Neuron (in vitro differentiated cells): Measurements from ENCODE around the gene DIPK2A.

ENCODE experiments used
- H2AFZ ChIP-seq: one replicate; pipeline ENCODE4 v1.6.1; 2013; ENCODE audit warnings: low read depth, mild to moderate bottlenecking, inconsistent platforms, low read length, moderate library complexity
- H3K27me3 ChIP-seq: one replicate; pipeline ENCODE4 v1.6.1; 2013; ENCODE audit warnings: low read length; ENCODE audit not compliant: insufficient read depth
- H3K36me3 ChIP-seq: one replicate; pipeline ENCODE4 v1.6.1; 2013; ENCODE audit warnings: low read length; ENCODE audit not compliant: insufficient read depth
- H3K4me1 ChIP-seq: one replicate; pipeline ENCODE4 v1.6.1; 2013; ENCODE audit warnings: low read length; ENCODE audit not compliant: insufficient read depth
- H3K4me3 ChIP-seq: 2 replicates; pipeline ENCODE4 v1.5.1; 2013; ENCODE audit warnings: mild to moderate bottlenecking, low read length, moderate library complexity
- H3K9me3 ChIP-seq: one replicate; pipeline ENCODE4 v1.6.1; 2013; ENCODE audit warnings: low read length

DIPK2A gene

GRCh38 chr3:143979041-143979440 lies 7.4 kb downstream of the DIPK2A start:
- no peak overlapping the region for H3K4me3 ChIP-seq

GRCh38 chr3:143979813-143980212 lies 8.2 kb downstream of the DIPK2A start:
- peaks cover 2% of the 10 kb centered on the region for H3K36me3 ChIP-seq

More at GRCh38 chr3:143979041-143979440, 7.4 kb downstream of the DIPK2A start:
- Histone ChIP-seq H2AFZ (no peak overlapping the region), H3K36me3 (peaks cover 2% of the 10 kb centered on the region), H3K4me1 (peaks cover 19% of the 10 kb centered on the region), H3K9me3 (peaks cover 2% of the 10 kb centered on the region), H3K27me3 (no peaks in the 10 kb centered on the region)

GRCh38 chr3:143988306-143988705 lies 16.7 kb downstream of the DIPK2A start:
- Histone ChIP-seq H3K27me3 (no peaks in the 10 kb centered on the region), H2AFZ (no peak overlapping the region), H3K4me1 (no peaks in the 10 kb centered on the region), H3K9me3 (no peaks in the 10 kb centered on the region), H3K36me3 (peaks cover 28% of the 10 kb centered on the region), H3K4me3 (no peak overlapping the region)

More at GRCh38 chr3:143979813-143980212, 8.2 kb downstream of the DIPK2A start:
- H3K27me3 ChIP-seq, result no peaks in the 10 kb centered on the region
- H3K9me3 ChIP-seq, result peaks cover 2% of the 10 kb centered on the region
- H3K4me3 ChIP-seq, result no peak overlapping the region
- no peak overlapping the region for H2AFZ ChIP-seq
- peaks cover 17% of the 10 kb centered on the region for H3K4me1 ChIP-seq

GRCh38 chr3:143989461-143989860 lies 17.8 kb downstream of the DIPK2A start:
- no peak overlapping the region for H3K4me3 ChIP-seq
- no peaks in the 10 kb centered on the region for H3K9me3 ChIP-seq
- no peaks in the 10 kb centered on the region for H3K4me1 ChIP-seq
- H3K36me3 ChIP-seq, result peaks cover 31% of the 10 kb centered on the region
- H2AFZ ChIP-seq, result no peak overlapping the region
- H3K27me3 ChIP-seq, result no peaks in the 10 kb centered on the region

DNA sequence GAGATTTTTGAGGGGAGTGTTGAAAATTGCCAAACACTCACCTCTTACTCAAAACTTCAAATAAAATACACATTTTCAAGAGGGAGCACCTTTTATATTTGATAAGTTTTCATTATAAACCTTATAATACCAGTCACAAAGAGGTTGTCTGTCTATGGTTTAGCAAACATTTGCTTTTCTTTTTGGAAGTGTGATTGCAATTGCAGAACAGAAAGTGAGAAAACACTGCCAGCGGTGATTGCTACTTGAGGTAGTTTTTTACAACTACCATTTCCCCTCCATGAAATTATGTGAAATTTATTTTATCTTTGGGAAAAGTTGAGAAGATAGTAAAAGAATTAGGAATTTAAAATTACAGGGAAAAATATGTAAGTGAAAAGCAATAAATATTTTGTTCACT lies 20.1 kb downstream of the DIPK2A start:
- Histone ChIP-seq H3K36me3 (peaks cover 31% of the 10 kb centered on the region), H3K4me3 (no peak overlapping the region), H3K4me1 (peaks cover 6% of the 10 kb centered on the region), H3K9me3 (no peaks in the 10 kb centered on the region), H2AFZ (no peak overlapping the region), H3K27me3 (no peaks in the 10 kb centered on the region)

DNA sequence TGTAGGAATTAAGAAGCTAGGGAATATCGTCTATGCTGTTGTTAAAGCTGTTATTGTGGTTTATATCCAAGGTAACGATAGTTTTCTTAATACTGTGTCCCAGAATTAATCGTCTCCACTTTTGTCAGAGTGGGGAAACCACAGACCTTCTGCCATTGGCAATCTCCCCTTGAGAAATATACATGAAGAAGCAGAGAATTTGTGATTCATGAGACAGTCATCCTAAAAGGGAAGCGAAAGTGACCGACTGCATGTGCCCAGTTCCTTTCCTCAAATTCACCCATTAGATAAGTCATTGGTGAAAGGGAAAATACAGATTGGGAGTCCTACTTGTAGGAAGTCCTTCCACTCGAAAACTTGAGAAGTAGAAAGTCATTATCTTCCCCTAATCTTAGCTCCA lies 26.6 kb downstream of the DIPK2A start:
- H3K4me1 ChIP-seq, result peaks cover 6% of the 10 kb centered on the region
- no peak overlapping the region for H3K4me3 ChIP-seq
- H3K36me3 ChIP-seq, result peaks cover 3% of the 10 kb centered on the region
- no peaks in the 10 kb centered on the region for H3K27me3 ChIP-seq
- H3K9me3 ChIP-seq, result peaks cover 2% of the 10 kb centered on the region
- no peak overlapping the region for H2AFZ ChIP-seq

GRCh38 chr3:144003051-144003450 lies 31.4 kb downstream of the DIPK2A start:
- peaks cover 2% of the 10 kb centered on the region for H3K9me3 ChIP-seq
- H3K4me3 ChIP-seq, result no peak overlapping the region
- no peaks in the 10 kb centered on the region for H3K27me3 ChIP-seq
- H3K36me3 ChIP-seq, result no peaks in the 10 kb centered on the region
- H3K4me1 ChIP-seq, result peaks cover 5% of the 10 kb centered on the region
- H2AFZ ChIP-seq, result no peak overlapping the region

- Histone ChIP-seq H3K4me3 (no peak overlapping the region), H3K36me3 (no peaks in the 10 kb centered on the region), H3K9me3 (no peaks in the 10 kb centered on the region), H3K4me1 (peaks cover 5% of the 10 kb centered on the region), H3K27me3 (no peaks in the 10 kb centered on the region), H2AFZ (no peak overlapping the region)
These were observed 38.7 kb downstream of the DIPK2A start for GRCh38 chr3:144010371-144010770.

DNA sequence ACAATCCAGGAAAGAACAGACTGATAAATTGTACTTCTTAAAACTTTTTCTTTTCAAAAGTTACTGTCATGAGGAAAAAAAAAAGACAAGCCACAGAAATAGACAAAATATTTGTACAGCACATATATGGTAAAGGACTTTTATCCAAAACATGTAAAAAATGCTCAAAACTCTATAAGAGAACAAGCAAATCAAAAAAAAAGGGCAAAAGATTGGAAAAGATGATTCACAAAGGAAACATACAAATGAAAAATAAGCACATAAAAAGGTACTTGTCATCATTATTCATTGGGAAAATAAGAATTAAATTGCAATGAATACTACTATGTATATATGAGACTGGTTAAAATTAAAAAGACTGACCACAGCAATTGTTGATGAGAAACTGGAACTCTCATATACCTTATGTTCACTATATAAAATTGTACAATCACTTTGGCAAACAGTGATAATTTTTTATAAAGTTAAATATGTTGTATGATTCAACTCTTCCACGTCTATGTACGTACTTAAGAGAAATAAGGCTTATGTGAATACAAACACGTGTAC lies 39.7 kb downstream of the DIPK2A start:
- Histone ChIP-seq H3K4me1 (peaks cover 5% of the 10 kb centered on the region), H3K36me3 (no peaks in the 10 kb centered on the region), H3K9me3 (no peaks in the 10 kb centered on the region), H3K4me3 (no peak overlapping the region), H2AFZ (no peak overlapping the region), H3K27me3 (no peaks in the 10 kb centered on the region)

DNA sequence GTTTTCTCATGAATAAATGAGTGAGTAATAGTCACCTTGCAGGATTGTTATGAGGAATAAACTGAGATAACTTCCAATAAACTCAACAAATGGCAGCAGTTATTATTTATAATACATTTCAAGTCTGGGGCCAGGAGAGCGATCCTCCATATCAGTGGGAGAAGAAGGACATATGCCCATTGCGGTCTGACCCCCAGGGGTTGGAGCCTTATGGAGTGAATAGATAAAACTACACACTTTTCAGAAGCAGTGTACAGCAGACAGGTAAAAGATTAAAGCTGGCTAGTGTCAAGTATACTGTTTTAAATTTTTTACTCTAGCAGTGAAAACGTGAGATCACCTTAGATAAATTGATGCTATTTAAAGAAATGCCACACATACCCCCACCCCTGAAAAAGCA lies 43.5 kb downstream of the DIPK2A start:
- no peaks in the 10 kb centered on the region for H3K36me3 ChIP-seq
- no peaks in the 10 kb centered on the region for H3K4me1 ChIP-seq
- H2AFZ ChIP-seq, result no peak overlapping the region
- H3K4me3 ChIP-seq, result no peak overlapping the region
- no peaks in the 10 kb centered on the region for H3K27me3 ChIP-seq
- H3K9me3 ChIP-seq, result no peaks in the 10 kb centered on the region

DNA sequence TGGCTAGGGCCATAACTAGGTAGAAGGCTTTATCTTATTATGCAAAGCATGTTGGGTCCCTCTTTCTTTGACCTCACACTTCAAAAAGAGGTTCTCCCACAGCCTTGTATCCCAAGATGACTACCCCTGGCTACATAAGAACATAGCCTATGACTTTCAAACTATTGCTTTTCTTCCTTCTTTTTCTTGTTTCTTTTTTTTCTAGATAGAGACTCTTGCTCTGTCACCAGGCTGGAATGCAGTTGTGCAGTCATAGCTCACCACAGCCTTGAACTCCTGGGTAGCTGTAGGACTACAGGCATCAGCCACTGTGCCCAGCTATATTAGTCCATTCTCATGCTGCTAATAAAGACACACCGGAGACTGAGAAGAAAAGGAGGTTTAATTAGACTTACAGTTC lies 47.2 kb downstream of the DIPK2A start:
- no peaks in the 10 kb centered on the region for H3K9me3 ChIP-seq
- H2AFZ ChIP-seq, result no peak overlapping the region
- no peaks in the 10 kb centered on the region for H3K36me3 ChIP-seq
- no peak overlapping the region for H3K4me3 ChIP-seq
- no peaks in the 10 kb centered on the region for H3K4me1 ChIP-seq
- no peaks in the 10 kb centered on the region for H3K27me3 ChIP-seq
